ENCODE measurements around the gene MBLAC2. TPM values are rescaled to one million over a fixed set of nuclear protein-coding genes. Genes with fewer than 3 reads are reported as not detected.

Gene MBLAC2
- total RNA-seq, 1 experiment from 2014 or later = 5.7 TPM

GRCh38 chr5:90440644-90441043, 33.9 kb downstream of the MBLAC2 start:
- H3K9ac ChIP-seq (ENCODE audit: low read length) = no peak overlapping the region
- ChIA-PET POLR2A (interaction anchor here (1.5 kb wide), 1 partner anchor 31 kb away, joined by 3 read pairs; the partner anchor contains the start of gene CETN3), CTCF (interaction anchor here (1.4 to 4.1 kb wide), 3 partner anchors 21 to 342 kb away, joined by 4 to 27 read pairs (median 21); no protein-coding TSS in a partner anchor), RAD21 (ENCODE audit: low non-redundant PET in 1 of 2, low total read pairs in 2 of 2, uncharacterized antibody in 2 of 2, unreplicated experiment in 2 of 2) (no interaction called here)
- no peaks in the 10 kb centered on the region for H3K36me3 ChIP-seq (ENCODE audit: control insufficient read depth in 1 of 2, insufficient read depth in 2 of 2, low read length in 2 of 2)
- no TSS peak for BruUV-seq (replicated peaks)
- peak overlapping the region; percentile 66 for H2AFZ ChIP-seq (ENCODE audit: low read depth, low read length, poor library complexity, severe bottlenecking)
- intact Hi-C loops (cut with micrococcal nuclease) = no loop called here
- DNase-seq (ENCODE audit: low read depth, low spot score) = no peak
- no peak for ATAC-seq
- H3K79me2 ChIP-seq (ENCODE audit: insufficient read depth, low read length) = no peaks in the 10 kb centered on the region
- no peak overlapping the region for H3K27ac ChIP-seq (ENCODE audit: low read depth, low read length)
- no peak for TF ChIP-seq POLR2A (IDR thresholded peaks at IDR 0.05; ENCODE audit: borderline replicate concordance, extremely low read depth, insufficient read depth, insufficient read length)
- no peak for TF ChIP-seq ELF1 (IDR thresholded peaks at IDR 0.05; ENCODE audit: borderline replicate concordance, low read depth)
- no peak for TF ChIP-seq JUND (IDR thresholded peaks at IDR 0.05)
- no peak for TF ChIP-seq SRF (IDR thresholded peaks at IDR 0.05; ENCODE audit: low read depth)
- no peak for TF ChIP-seq EZH2phosphoT487 (IDR thresholded peaks at IDR 0.05; ENCODE audit: borderline replicate concordance)
- no peak for TF ChIP-seq POLR2AphosphoS5 (IDR thresholded peaks at IDR 0.05; ENCODE audit: low read depth, low read length)
- no peak for TF ChIP-seq EGR1 (IDR thresholded peaks at IDR 0.05; ENCODE audit: low read depth)
- TF ChIP-seq ZNF274 (IDR thresholded peaks at IDR 0.05; ENCODE audit: low read depth, low read length) = no peak
- H3K9me2 ChIP-seq (ENCODE audit: insufficient read depth) = no peaks in the 10 kb centered on the region
- no peaks in the 10 kb centered on the region for H3K27me3 ChIP-seq (ENCODE audit: insufficient read depth, low read length)
- 0 out of 2 replicates have a peak overlapping the region, but pooled peaks have one; percentile 58 for H3K4me2 ChIP-seq (ENCODE audit: low read length)
- no peaks in the 10 kb centered on the region for H3K9me3 ChIP-seq (ENCODE audit: control insufficient read depth in 1 of 2, insufficient read depth in 1 of 2, low read depth in 1 of 2, low read length in 2 of 2)
- H4K20me1 ChIP-seq (ENCODE audit: insufficient read depth) = no peaks in the 10 kb centered on the region
- no peaks in the 10 kb centered on the region; a peak in 1 of 4 replicates for H3K4me1 ChIP-seq (ENCODE audit: control insufficient read depth in 1 of 2, insufficient read depth in 2 of 2, low read length in 2 of 2)
- no peak overlapping the region for H3K4me3 ChIP-seq (replicated peaks in 1 of 2; ENCODE audit: low read depth in 1 of 2, low read length in 2 of 2)

GRCh38 chr5:90438100-90438499, 36.5 kb downstream of the MBLAC2 start:
- no TSS peak for BruUV-seq (replicated peaks)
- Histone ChIP-seq H3K4me2 (ENCODE audit: low read length) (no peak overlapping the region), H3K79me2 (ENCODE audit: insufficient read depth, low read length) (no peaks in the 10 kb centered on the region), H4K20me1 (ENCODE audit: insufficient read depth) (no peaks in the 10 kb centered on the region), H3K4me1 (ENCODE audit: control insufficient read depth in 1 of 2, insufficient read depth in 2 of 2, low read length in 2 of 2) (no peaks in the 10 kb centered on the region; a peak in 1 of 4 replicates), H3K27me3 (ENCODE audit: insufficient read depth, low read length) (no peaks in the 10 kb centered on the region), H3K4me3 (replicated peaks in 1 of 2; ENCODE audit: low read depth in 1 of 2, low read length in 2 of 2) (no peak overlapping the region), H3K9ac (ENCODE audit: low read length) (no peak overlapping the region), H2AFZ (ENCODE audit: low read depth, low read length, poor library complexity, severe bottlenecking) (no peak overlapping the region), H3K36me3 (ENCODE audit: control insufficient read depth in 1 of 2, insufficient read depth in 2 of 2, low read length in 2 of 2) (no peaks in the 10 kb centered on the region), H3K9me3 (ENCODE audit: control insufficient read depth in 1 of 2, insufficient read depth in 1 of 2, low read depth in 1 of 2, low read length in 2 of 2) (no peaks in the 10 kb centered on the region), H3K27ac (ENCODE audit: low read depth, low read length) (no peak overlapping the region), H3K9me2 (ENCODE audit: insufficient read depth) (no peaks in the 10 kb centered on the region)
- ChIA-PET RAD21 (ENCODE audit: low non-redundant PET in 1 of 2, low total read pairs in 2 of 2, uncharacterized antibody in 2 of 2, unreplicated experiment in 2 of 2) (no interaction called here), CTCF (interaction anchor here (1.0 to 3.0 kb wide), 2 partner anchors 10 to 345 kb away, joined by 4 to 21 read pairs; no protein-coding TSS in a partner anchor), POLR2A (no interaction called here)
- no peak for DNase-seq (ENCODE audit: low read depth, low spot score)
- TF ChIP-seq SP1 (IDR thresholded peaks at IDR 0.05; ENCODE audit: low read depth) = no peak
- TF ChIP-seq ZFX (IDR thresholded peaks at IDR 0.05) = no peak
- no peak for TF ChIP-seq SIN3A (IDR thresholded peaks at IDR 0.05; ENCODE audit: low read depth)
- TF ChIP-seq RAD21 (IDR thresholded peaks at IDR 0.05; ENCODE audit: low read depth) = no peak
- TF ChIP-seq FOSL1 (IDR thresholded peaks at IDR 0.05; ENCODE audit: low read depth) = no peak
- no peak for TF ChIP-seq TCF7L2 (IDR thresholded peaks at IDR 0.05; ENCODE audit: borderline replicate concordance, extremely low read depth, insufficient read depth, insufficient read length)
- TF ChIP-seq EZH2phosphoT487 (IDR thresholded peaks at IDR 0.05; ENCODE audit: borderline replicate concordance) = no peak
- no peak for TF ChIP-seq POLR2A (IDR thresholded peaks at IDR 0.05; ENCODE audit: borderline replicate concordance, extremely low read depth, insufficient read depth, insufficient read length)
- no peak for TF ChIP-seq EGR1 (IDR thresholded peaks at IDR 0.05; ENCODE audit: low read depth)
- TF ChIP-seq, protein P1, sequence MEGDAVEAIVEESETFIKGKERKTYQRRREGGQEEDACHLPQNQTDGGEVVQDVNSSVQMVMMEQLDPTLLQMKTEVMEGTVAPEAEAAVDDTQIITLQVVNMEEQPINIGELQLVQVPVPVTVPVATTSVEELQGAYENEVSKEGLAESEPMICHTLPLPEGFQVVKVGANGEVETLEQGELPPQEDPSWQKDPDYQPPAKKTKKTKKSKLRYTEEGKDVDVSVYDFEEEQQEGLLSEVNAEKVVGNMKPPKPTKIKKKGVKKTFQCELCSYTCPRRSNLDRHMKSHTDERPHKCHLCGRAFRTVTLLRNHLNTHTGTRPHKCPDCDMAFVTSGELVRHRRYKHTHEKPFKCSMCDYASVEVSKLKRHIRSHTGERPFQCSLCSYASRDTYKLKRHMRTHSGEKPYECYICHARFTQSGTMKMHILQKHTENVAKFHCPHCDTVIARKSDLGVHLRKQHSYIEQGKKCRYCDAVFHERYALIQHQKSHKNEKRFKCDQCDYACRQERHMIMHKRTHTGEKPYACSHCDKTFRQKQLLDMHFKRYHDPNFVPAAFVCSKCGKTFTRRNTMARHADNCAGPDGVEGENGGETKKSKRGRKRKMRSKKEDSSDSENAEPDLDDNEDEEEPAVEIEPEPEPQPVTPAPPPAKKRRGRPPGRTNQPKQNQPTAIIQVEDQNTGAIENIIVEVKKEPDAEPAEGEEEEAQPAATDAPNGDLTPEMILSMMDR (IDR thresholded peaks at IDR 0.05 in 2 of 3, conservative IDR thresholded peaks at IDR 0.05 in 1 of 3; ENCODE audit: borderline replicate concordance in 1 of 3, insufficient read depth in 1 of 3, low read depth in 2 of 3, low read length in 2 of 3) = no peak
- TF ChIP-seq, protein P2, sequence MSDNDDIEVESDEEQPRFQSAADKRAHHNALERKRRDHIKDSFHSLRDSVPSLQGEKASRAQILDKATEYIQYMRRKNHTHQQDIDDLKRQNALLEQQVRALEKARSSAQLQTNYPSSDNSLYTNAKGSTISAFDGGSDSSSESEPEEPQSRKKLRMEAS (IDR thresholded peaks at IDR 0.05) = no peak
- intact Hi-C loops (cut with micrococcal nuclease) = loop anchor here (5.0 kb wide), 1 partner anchor 164 kb away; no protein-coding TSS in a partner anchor
- ATAC-seq = no peak
